HepG2 (cell line): Measurements from ENCODE around the gene HAT1. TPM values are rescaled to one million over a fixed set of nuclear protein-coding genes. Genes with fewer than 3 reads are reported as not detected.

Experiments used
- ATAC-seq: fragments of 200-7000 bp; cut with Tn5 transposase; 3 replicates; pipeline ENCODE4 v1.9.1; 2020; ENCODE audit warnings: mild to moderate bottlenecking, moderate library complexity
- BruUV-seq: library from RNA; stranded (reverse); fragments of 400-500 nt; replicated peaks from 2 replicates; lab custom pipeline; 2021; lab: Mats Ljungman, UMichigan
- CTCF ChIA-PET: fragments of 300-600 bp; formaldehyde crosslinking; extraction: SDS; loops from one replicate; lab custom pipeline; 2021; ENCODE audit warnings: low total read pairs, inconsistent platforms, low intra/inter-chr PET ratio; lab: Yijun Ruan, JAX
- POLR2A ChIA-PET: fragments of 350-600 bp; sonication (Branson Sonifier 250); formaldehyde crosslinking; loops from one replicate; lab custom pipeline; 2020; ENCODE audit warnings: antibody characterized with exemption, inconsistent platforms; lab: Yijun Ruan, JAX
- DNase-seq: peaks from one replicate; pipeline ENCODE4 v3.0.0-alpha.2; 2015; ENCODE audit warnings: low spot score
- FAIRE-seq: peaks from 3 replicates; lab custom pipeline; 2011; peaks lifted over from hg19 to GRCh38; lab: Jason Lieb, UNC
- H2AFZ ChIP-seq: one replicate; pipeline ENCODE4 v1.6.1; 2011; ENCODE audit warnings: low read length, inconsistent platforms
- H3K27ac ChIP-seq: fragments of 300-600 bp; 3 replicates; pipeline ENCODE4 v1.8.0; 2011; ENCODE audit warnings: mixed run types, mild to moderate bottlenecking, mixed read lengths, low read length, inconsistent platforms; ENCODE audit not compliant: insufficient read depth; ENCODE audit errors: extremely low read length
- H3K27me3 ChIP-seq, 2 experiments: fragments of 200-600 bp in 1 of 2; 2 replicates in 1 of 2; 3 replicates in 1 of 2; pipeline versions ENCODE4 v1.6.0 to v1.8.0; 2011; ENCODE audit warnings: low read length in 2 of 2, mild to moderate bottlenecking in 2 of 2, moderate library complexity in 2 of 2, inconsistent platforms in 1 of 2; ENCODE audit not compliant: insufficient read depth in 2 of 2, control insufficient read depth in 1 of 2
- H3K36me3 ChIP-seq, 2 experiments: fragments of 200-600 bp in 1 of 2; replicated peaks in 1 of 2; 2 replicates in 1 of 2; 3 replicates in 1 of 2; pipeline versions ENCODE4 v1.5.1 to v1.8.0; 2011; ENCODE audit warnings: low read length in 2 of 2, inconsistent platforms in 1 of 2; ENCODE audit not compliant: insufficient read depth in 2 of 2, control insufficient read depth in 1 of 2
- H3K4me1 ChIP-seq: 2 replicates; pipeline ENCODE4 v1.5.1; 2012; ENCODE audit warnings: low read length, inconsistent platforms; ENCODE audit not compliant: insufficient read depth
- H3K4me2 ChIP-seq: 2 replicates; pipeline ENCODE4 v1.6.0; 2011; ENCODE audit warnings: low read depth, low read length, inconsistent platforms
- H3K4me3 ChIP-seq, 3 experiments: fragments of 200-600 bp in 1 of 3; sonication (generic), shearing (Covaris generic) in 1 of 3; replicated peaks in 1 of 3; 2 replicates each; pipeline ENCODE4 v1.5.1; 2011 to 2016; ENCODE audit warnings: low read length in 3 of 3, inconsistent platforms in 2 of 3, low read depth in 2 of 3, mild to moderate bottlenecking in 2 of 3, control low read depth in 1 of 3, mixed read lengths in 1 of 3; ENCODE audit not compliant: insufficient read depth in 1 of 3
- H3K79me2 ChIP-seq: one replicate; pipeline ENCODE4 v1.6.1; 2011; ENCODE audit warnings: low read length, inconsistent platforms; ENCODE audit not compliant: insufficient read depth
- H3K9ac ChIP-seq: 2 replicates; pipeline ENCODE4 v1.6.0; 2011; ENCODE audit warnings: mild to moderate bottlenecking, low read depth, low read length, inconsistent platforms; ENCODE audit not compliant: insufficient read depth
- H3K9me3 ChIP-seq: 2 replicates; pipeline ENCODE4 v1.5.1; 2012; ENCODE audit warnings: mild to moderate bottlenecking, low read length
- H4K20me1 ChIP-seq: 2 replicates; pipeline ENCODE4 v1.6.0; 2011; ENCODE audit warnings: inconsistent platforms, mild to moderate bottlenecking, low read length, moderate library complexity; ENCODE audit not compliant: insufficient read depth
- ARID2 ChIP-seq: sonication (generic); formaldehyde crosslinking; IDR thresholded peaks from 2 replicates; pipeline ENCODE4 v1.8.1; 2022; ENCODE audit warnings: mild to moderate bottlenecking, missing genetic modification reagents, borderline replicate concordance
- ARNTL ChIP-seq: sonication (generic); formaldehyde crosslinking; IDR thresholded peaks from 2 replicates; pipeline ENCODE4 v1.4.0; 2020; ENCODE audit warnings: mild to moderate bottlenecking, missing genetic modification reagents
- MED13 ChIP-seq: sonication (generic); formaldehyde crosslinking; IDR thresholded peaks from 2 replicates; pipeline ENCODE4 v1.5.0; 2020; ENCODE audit warnings: missing genetic modification reagents
- SIX1 ChIP-seq: sonication (generic); formaldehyde crosslinking; IDR thresholded peaks from 2 replicates; pipeline ENCODE4 v1.4.0; 2020; ENCODE audit warnings: missing genetic modification reagents, borderline replicate concordance
- SNAPC2 ChIP-seq: sonication (generic); formaldehyde crosslinking; IDR thresholded peaks from 2 replicates; pipeline ENCODE4 v1.8.1; 2022; ENCODE audit warnings: mild to moderate bottlenecking, missing genetic modification reagents
- ZNF232 ChIP-seq: sonication (generic); formaldehyde crosslinking; IDR thresholded peaks from 2 replicates; pipeline ENCODE4 v1.4.0; 2020; ENCODE audit warnings: missing genetic modification reagents, borderline replicate concordance
- ZNF24 ChIP-seq: fragments of 450-650 bp; IDR thresholded peaks from 2 replicates; pipeline ENCODE4 v1.6.1; 2017; ENCODE audit warnings: antibody characterized with exemption, mild to moderate bottlenecking
- ZNF260 ChIP-seq: sonication (generic); formaldehyde crosslinking; IDR thresholded peaks from 2 replicates; pipeline ENCODE4 v1.4.0; 2020; ENCODE audit warnings: missing genetic modification reagents, low read depth, mild to moderate bottlenecking, borderline replicate concordance
- ZNF484 ChIP-seq: sonication (generic); formaldehyde crosslinking; IDR thresholded peaks from 2 replicates; pipeline ENCODE4 v1.5.1; 2020; ENCODE audit warnings: mild to moderate bottlenecking, low read depth, missing genetic modification reagents, borderline replicate concordance
- ZNF720 ChIP-seq: sonication (generic); formaldehyde crosslinking; IDR thresholded peaks from 2 replicates; pipeline ENCODE4 v1.4.0; 2020; ENCODE audit warnings: missing genetic modification reagents
- WGBS: methylation state at CpG from one replicate; pipeline ENCODE4 v1.1.6; 2017; ENCODE audit warnings: low lambda C conversion rate; 5-methylcytosine and 5-hydroxymethylcytosine counted together
- in situ Hi-C: cut with HindIII; loops from 2 replicates; pipeline ENCODE4 v1.10.0; 2017; ENCODE audit warnings: low pct_unique_long_range_greater_than_20kb; ENCODE audit not compliant: extremely low pct_ligation_motif_present
- intact Hi-C: fragments of 100-400 bp; cut with micrococcal nuclease; formaldehyde crosslinking; loops from one replicate; pipeline ENCODE4 v1.10.0; 2022; ENCODE audit not compliant: unreplicated experiment
- polyA plus RNA-seq, 8 experiments: library from polyadenylated mRNA; depleted of rRNA in 3 of 8; stranded (reverse) in 7 of 8; unstranded in 1 of 8; fragments of >200 nt; fragmentation: Illumina TruSeq in 4 of 8; extraction: Trizol in 4 of 8; gene quantifications; 2 replicates each; pipeline versions ENCODE4 v1.2.1 to v1.2.3, GENCODE V29; 2011 to 2016; ENCODE audit warnings: low read depth in 4 of 8, missing spikeins in 1 of 8, mixed read lengths in 1 of 8; ENCODE audit not compliant: insufficient read depth in 1 of 8
- total RNA-seq, 5 experiments: library from RNA; depleted of rRNA; stranded (reverse); fragments of >200 nt; fragmentation: Illumina TruSeq; extraction: Trizol; gene quantifications; 2 replicates each; pipeline ENCODE4 v1.2.3, GENCODE V29; 2016; ENCODE audit warnings: low read depth in 1 of 5
- TF ChIP-seq, protein P1 (sequence below): sonication (generic); formaldehyde crosslinking; IDR thresholded peaks from 2 replicates; pipeline ENCODE4 v1.4.0; 2020; ENCODE audit warnings: missing genetic modification reagents, borderline replicate concordance
- TF ChIP-seq, protein P2 (sequence below): sonication (generic); formaldehyde crosslinking; IDR thresholded peaks from 2 replicates; pipeline ENCODE4 v1.4.0; 2020; ENCODE audit warnings: missing genetic modification reagents, mild to moderate bottlenecking, borderline replicate concordance
- TF ChIP-seq, protein P3 (sequence below): sonication (generic); formaldehyde crosslinking; IDR thresholded peaks from 2 replicates; pipeline ENCODE4 v1.4.0; 2020; ENCODE audit warnings: mild to moderate bottlenecking, low read depth, missing genetic modification reagents

Gene HAT1
- total and polyA plus RNA-seq, 2 of the 13 experiments (the other 11 are each of a cell fraction or from before 2014, with no cell fraction given) = 45.4 to 119 TPM

DNA sequence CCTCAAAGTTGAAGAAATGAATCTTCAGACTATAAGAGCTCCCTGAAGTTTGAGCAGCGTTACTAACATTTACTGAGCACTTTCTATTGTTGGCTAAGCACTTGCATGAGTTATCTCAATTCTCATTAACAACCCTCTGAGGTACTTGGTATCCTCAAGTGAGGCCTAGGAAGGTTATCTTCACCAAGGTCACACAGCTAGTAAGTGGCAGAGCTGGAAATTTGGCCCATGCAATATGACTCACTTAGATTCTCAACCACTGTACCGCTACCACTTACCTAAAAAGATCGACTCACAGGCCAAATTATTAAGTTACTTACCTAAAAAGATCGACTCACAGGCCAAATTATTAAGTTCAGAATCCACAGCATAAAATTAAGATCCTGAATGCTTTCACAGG is 68.8 kb downstream of the HAT1 start:
- Histone ChIP-seq H2AFZ (no peak overlapping the region), H3K4me3 (no peak overlapping the region), H3K4me2 (no peak overlapping the region), H3K27ac (no peak overlapping the region), H3K79me2 (no peaks in the 10 kb centered on the region), H3K9me3 (no peaks in the 10 kb centered on the region), H3K9ac (no peak overlapping the region), H3K27me3 (no peaks in the 10 kb centered on the region)
- FAIRE-seq = no peak
- 66% methylated on average over 4 of the region's 4 CpGs for WGBS
- CTCF ChIA-PET = no interaction called here
- no TSS peak for BruUV-seq
- no peak for TF ChIP-seq SNAPC2 (CRISPR knock-in tag)
- TF ChIP-seq, protein P1, sequence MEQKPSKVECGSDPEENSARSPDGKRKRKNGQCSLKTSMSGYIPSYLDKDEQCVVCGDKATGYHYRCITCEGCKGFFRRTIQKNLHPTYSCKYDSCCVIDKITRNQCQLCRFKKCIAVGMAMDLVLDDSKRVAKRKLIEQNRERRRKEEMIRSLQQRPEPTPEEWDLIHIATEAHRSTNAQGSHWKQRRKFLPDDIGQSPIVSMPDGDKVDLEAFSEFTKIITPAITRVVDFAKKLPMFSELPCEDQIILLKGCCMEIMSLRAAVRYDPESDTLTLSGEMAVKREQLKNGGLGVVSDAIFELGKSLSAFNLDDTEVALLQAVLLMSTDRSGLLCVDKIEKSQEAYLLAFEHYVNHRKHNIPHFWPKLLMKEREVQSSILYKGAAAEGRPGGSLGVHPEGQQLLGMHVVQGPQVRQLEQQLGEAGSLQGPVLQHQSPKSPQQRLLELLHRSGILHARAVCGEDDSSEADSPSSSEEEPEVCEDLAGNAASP (CRISPR knock-in tag) = no peak
- TF ChIP-seq SIX1 (CRISPR knock-in tag) = no peak
- TF ChIP-seq ZNF720 = no peak
- no peak for TF ChIP-seq ARNTL (CRISPR knock-in tag)
- no peak for TF ChIP-seq MED13 (CRISPR knock-in tag)
- TF ChIP-seq, all 625 proteins: peak for 0
- intact Hi-C loops (no loop called here), in situ Hi-C loops (no loop called here)
- ATAC-seq (no peak), DNase-seq (no peak)
- POLR2A ChIA-PET = no interaction called here
- no peaks in the 10 kb centered on the region for H3K4me1 ChIP-seq
- no peaks in the 10 kb centered on the region for H4K20me1 ChIP-seq
- H3K36me3 ChIP-seq = no peaks in the 10 kb centered on the region

DNA sequence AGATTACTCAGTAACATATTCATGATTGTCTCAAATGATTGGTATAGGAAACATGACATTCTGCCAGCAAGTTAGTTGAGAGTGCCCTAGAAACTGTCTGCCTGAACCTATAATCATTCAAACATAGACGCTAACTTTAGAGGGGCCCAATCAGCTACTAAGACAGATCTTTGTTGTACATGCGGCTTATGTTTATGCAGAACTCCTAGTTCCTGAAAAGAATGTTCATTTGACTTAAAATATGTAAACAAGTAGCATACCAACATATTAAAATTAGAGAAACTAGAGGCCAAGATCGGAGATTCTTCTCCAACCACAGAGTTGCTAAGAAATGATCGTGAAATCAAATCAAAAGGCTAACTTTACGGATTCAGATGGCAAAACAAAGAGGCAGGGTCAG is 73.3 kb downstream of the HAT1 start:
- DNase-seq (no peak), FAIRE-seq (no peak), ATAC-seq (no peak)
- no peaks in the 10 kb centered on the region for H3K36me3 ChIP-seq
- no TSS peak for BruUV-seq
- H3K9me3 ChIP-seq = no peaks in the 10 kb centered on the region
- H3K79me2 ChIP-seq = no peaks in the 10 kb centered on the region
- no peak overlapping the region for H3K4me3 ChIP-seq
- H3K4me2 ChIP-seq = no peak overlapping the region
- H3K27ac ChIP-seq = no peak overlapping the region
- H3K4me1 ChIP-seq = peaks cover 14% of the 10 kb centered on the region
- no peaks in the 10 kb centered on the region for H3K27me3 ChIP-seq
- H2AFZ ChIP-seq = no peak overlapping the region
- ChIA-PET POLR2A (no interaction called here), CTCF (no interaction called here)
- H4K20me1 ChIP-seq = no peaks in the 10 kb centered on the region
- intact Hi-C loops (no loop called here), in situ Hi-C loops (loop anchor here (5.0 kb wide), 1 partner anchor 107 kb away; the partner anchor contains the start of gene DLX2)
- WGBS = 80% methylated on average over 5 of the region's 5 CpGs
- H3K9ac ChIP-seq = no peak overlapping the region
- no peak for TF ChIP-seq ZNF260 (CRISPR knock-in tag)
- TF ChIP-seq ZNF232 (CRISPR knock-in tag) = no peak
- TF ChIP-seq, protein P2, sequence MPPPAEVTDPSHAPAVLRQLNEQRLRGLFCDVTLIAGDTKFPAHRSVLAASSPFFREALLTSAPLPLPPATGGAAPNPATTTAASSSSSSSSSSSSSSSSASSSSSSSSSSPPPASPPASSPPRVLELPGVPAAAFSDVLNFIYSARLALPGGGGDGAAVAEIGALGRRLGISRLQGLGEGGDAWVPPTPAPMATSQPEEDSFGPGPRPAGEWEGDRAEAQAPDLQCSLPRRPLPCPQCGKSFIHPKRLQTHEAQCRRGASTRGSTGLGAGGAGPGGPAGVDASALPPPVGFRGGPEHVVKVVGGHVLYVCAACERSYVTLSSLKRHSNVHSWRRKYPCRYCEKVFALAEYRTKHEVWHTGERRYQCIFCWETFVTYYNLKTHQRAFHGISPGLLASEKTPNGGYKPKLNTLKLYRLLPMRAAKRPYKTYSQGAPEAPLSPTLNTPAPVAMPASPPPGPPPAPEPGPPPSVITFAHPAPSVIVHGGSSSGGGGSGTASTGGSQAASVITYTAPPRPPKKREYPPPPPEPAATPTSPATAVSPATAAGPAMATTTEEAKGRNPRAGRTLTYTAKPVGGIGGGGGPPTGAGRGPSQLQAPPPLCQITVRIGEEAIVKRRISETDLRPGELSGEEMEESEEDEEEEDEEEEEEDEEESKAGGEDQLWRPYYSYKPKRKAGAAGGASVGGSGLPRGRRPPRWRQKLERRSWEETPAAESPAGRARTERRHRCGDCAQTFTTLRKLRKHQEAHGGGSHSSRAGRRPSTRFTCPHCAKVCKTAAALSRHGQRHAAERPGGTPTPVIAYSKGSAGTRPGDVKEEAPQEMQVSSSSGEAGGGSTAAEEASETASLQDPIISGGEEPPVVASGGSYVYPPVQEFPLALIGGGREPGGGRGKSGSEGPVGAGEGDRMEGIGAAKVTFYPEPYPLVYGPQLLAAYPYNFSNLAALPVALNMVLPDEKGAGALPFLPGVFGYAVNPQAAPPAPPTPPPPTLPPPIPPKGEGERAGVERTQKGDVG (CRISPR knock-in tag) = no peak
- no peak for TF ChIP-seq ZNF24
- TF ChIP-seq ARID2 = no peak
- TF ChIP-seq, protein P3, sequence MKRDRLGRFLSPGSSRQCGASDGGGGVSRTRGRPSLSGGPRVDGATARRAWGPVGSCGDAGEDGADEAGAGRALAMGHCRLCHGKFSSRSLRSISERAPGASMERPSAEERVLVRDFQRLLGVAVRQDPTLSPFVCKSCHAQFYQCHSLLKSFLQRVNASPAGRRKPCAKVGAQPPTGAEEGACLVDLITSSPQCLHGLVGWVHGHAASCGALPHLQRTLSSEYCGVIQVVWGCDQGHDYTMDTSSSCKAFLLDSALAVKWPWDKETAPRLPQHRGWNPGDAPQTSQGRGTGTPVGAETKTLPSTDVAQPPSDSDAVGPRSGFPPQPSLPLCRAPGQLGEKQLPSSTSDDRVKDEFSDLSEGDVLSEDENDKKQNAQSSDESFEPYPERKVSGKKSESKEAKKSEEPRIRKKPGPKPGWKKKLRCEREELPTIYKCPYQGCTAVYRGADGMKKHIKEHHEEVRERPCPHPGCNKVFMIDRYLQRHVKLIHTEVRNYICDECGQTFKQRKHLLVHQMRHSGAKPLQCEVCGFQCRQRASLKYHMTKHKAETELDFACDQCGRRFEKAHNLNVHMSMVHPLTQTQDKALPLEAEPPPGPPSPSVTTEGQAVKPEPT (CRISPR knock-in tag) = no peak
- TF ChIP-seq ZNF484 (CRISPR knock-in tag) = no peak
